HFFc6 (cell line): Measurements from ENCODE around the gene PNPLA1. TPM values are rescaled to one million over a fixed set of nuclear protein-coding genes. Genes with fewer than 3 reads are reported as not detected.
"Not testable (repeated sequence)": the region's sequence is repeated elsewhere in the genome, so short reads cannot be mapped to it uniquely, and the experiment has no call there.

Experiments
- DNase-seq: peaks from one replicate; pipeline ENCODE4 v3.0.0-alpha.2; 2018
- H3K27ac Mint-ChIP-seq: 2 replicates; pipeline ENCODE4 v1.8.0; 2020; ENCODE audit warnings: mild to moderate bottlenecking, mixed read lengths
- H3K27me3 Mint-ChIP-seq: 2 replicates; pipeline ENCODE4 v1.8.0; 2021; ENCODE audit warnings: mild to moderate bottlenecking, moderate library complexity, mixed read lengths; ENCODE audit not compliant: insufficient read depth
- H3K36me3 Mint-ChIP-seq: 2 replicates; pipeline ENCODE4 v1.8.0; 2021; ENCODE audit warnings: low read depth, mixed read lengths
- H3K4me1 Mint-ChIP-seq: 2 replicates; pipeline ENCODE4 v1.8.0; 2020; ENCODE audit warnings: low read depth, mixed read lengths
- H3K4me3 Mint-ChIP-seq: 2 replicates; pipeline ENCODE4 v1.8.0; 2020; ENCODE audit warnings: mild to moderate bottlenecking, moderate library complexity, mixed read lengths
- H3K9me3 Mint-ChIP-seq: 2 replicates; pipeline ENCODE4 v1.8.0; 2020; ENCODE audit warnings: mild to moderate bottlenecking, mixed read lengths
- CTCF ChIP-seq: fragments of 200-600 bp; sonication (generic); IDR thresholded peaks from 2 replicates; pipeline ENCODE4 v1.5.0; 2021; ENCODE audit warnings: antibody characterized with exemption, mild to moderate bottlenecking
- total RNA-seq, 6 experiments: library from RNA; stranded (reverse); fragmentation: NEBNext Ultra II Directional; extraction: Animal tissue kit (Norgen Biotek cat#: 25700); gene quantifications; 2 replicates in 1 of 6; 3 replicates in 5 of 6; pipeline ENCODE4 v1.2.3, GENCODE V29; 2021

PNPLA1 gene
- total RNA-seq, 6 experiments from 2014 or later = not detected

DNA sequence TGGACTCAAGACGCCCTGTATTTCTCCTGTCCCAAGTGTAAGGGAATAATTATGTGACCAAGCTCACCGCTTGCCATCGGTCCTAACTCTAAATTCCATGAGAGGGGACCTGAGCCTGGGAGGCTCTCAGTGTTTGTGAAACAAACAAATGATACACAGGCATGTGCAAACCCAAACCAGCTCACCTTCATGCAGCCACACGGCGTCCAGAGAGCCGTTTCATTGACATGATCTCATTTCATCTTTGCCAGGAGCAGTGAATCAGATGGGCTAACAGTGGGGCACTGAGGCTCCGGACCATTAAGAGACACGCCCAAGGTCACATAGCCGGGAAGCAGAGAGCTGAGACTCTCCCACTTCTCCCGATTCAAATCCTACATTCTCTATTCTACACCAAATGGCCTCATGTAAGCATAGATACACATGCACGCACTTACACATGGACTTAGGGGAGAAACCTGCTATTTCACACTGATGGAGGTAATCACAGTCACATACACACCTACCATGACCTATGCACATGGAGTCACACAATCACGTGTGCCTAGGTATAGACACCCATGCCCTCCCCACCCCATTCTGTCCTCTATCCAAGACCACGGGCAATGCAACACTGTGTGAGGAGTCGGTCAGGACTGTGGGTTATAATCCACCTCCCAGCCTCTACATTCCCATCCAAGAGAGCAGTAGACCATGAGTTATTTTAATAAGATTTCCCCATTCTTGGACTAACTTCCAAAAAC, 65.8 kb downstream of the PNPLA1 start:
- H3K27me3 Mint-ChIP-seq = peaks cover 74% of the 10 kb centered on the region
- H3K36me3 Mint-ChIP-seq = no peaks in the 10 kb centered on the region
- no peaks in the 10 kb centered on the region for H3K9me3 Mint-ChIP-seq
- H3K4me1 Mint-ChIP-seq = peaks cover 19% of the 10 kb centered on the region
- no peak overlapping the region for H3K27ac Mint-ChIP-seq
- H3K4me3 Mint-ChIP-seq = no peak overlapping the region
- no peak for DNase-seq
- no peak for TF ChIP-seq CTCF

GRCh38 chr6:36336208-36336710, 66.4 kb downstream of the PNPLA1 start:
- peaks cover 76% of the 10 kb centered on the region for H3K27me3 Mint-ChIP-seq
- no peak overlapping the region for H3K27ac Mint-ChIP-seq
- no peaks in the 10 kb centered on the region for H3K9me3 Mint-ChIP-seq
- no peak for DNase-seq
- no peak overlapping the region for H3K4me3 Mint-ChIP-seq
- no peak for TF ChIP-seq CTCF
- no peaks in the 10 kb centered on the region for H3K36me3 Mint-ChIP-seq
- peaks cover 23% of the 10 kb centered on the region for H3K4me1 Mint-ChIP-seq

DNA sequence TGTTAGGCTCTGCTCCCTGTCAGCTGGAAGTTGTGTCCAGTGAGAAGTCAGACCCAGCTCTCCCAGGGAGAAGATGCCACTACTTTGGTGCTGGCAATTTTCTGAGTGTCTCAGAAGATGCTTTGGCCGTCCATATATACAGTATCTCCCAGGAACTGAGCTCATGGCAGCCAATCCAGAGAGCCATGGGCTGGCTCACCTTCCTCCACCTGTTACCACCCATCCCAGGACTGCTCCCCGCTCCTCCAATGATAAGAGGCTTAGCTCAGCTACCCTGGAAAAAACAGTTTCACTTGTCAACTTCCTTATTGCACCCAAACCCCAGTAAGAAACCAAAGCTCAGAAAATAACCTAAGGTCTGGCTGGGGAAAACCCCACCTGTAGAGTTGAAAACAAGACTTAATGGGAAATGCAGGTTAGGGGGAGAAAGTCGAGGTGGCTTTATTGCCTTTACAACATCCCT, 67.0 kb downstream of the PNPLA1 start, which contains the start of gene BNIP5:
Gene BNIP5, minus strand, starts transcription at position 110 of the 463 bp plus-strand sequence. CDS start 6,198 bp downstream, outside the sequence.
- no peak for TF ChIP-seq CTCF
- Mint-ChIP-seq H3K27me3 (peaks cover 74% of the 10 kb centered on the region), H3K9me3 (no peaks in the 10 kb centered on the region), H3K36me3 (no peaks in the 10 kb centered on the region), H3K4me3 (no peak within 1 kb of the TSS), H3K27ac (no peak within 1 kb of the TSS), H3K4me1 (peaks cover 23% of the 10 kb centered on the region)
- no peak for DNase-seq

- H3K4me1 Mint-ChIP-seq = peaks cover 23% of the 10 kb centered on the region
- no peaks in the 10 kb centered on the region for H3K9me3 Mint-ChIP-seq
- no peaks in the 10 kb centered on the region for H3K36me3 Mint-ChIP-seq
- DNase-seq = no peak
- H3K4me3 Mint-ChIP-seq = no peak overlapping the region
- TF ChIP-seq CTCF = no peak
- H3K27me3 Mint-ChIP-seq = peaks cover 71% of the 10 kb centered on the region
- H3K27ac Mint-ChIP-seq = no peak overlapping the region
Measured at GRCh38 chr6:36337814-36338213, 68.0 kb downstream of the PNPLA1 start.

GRCh38 chr6:36338223-36338622, 68.4 kb downstream of the PNPLA1 start:
- H3K9me3 Mint-ChIP-seq, H3K4me3 Mint-ChIP-seq, H3K27ac Mint-ChIP-seq, DNase-seq, H3K36me3 Mint-ChIP-seq: not testable (repeated sequence)
- Mint-ChIP-seq H3K4me1 (peaks cover 23% of the 10 kb centered on the region), H3K27me3 (peaks cover 67% of the 10 kb centered on the region)

GRCh38 chr6:36339146-36339545, 69.3 kb downstream of the PNPLA1 start:
- Mint-ChIP-seq H3K4me3 (no peak overlapping the region), H3K36me3 (no peaks in the 10 kb centered on the region), H3K9me3 (no peaks in the 10 kb centered on the region), H3K27ac (no peak overlapping the region), H3K4me1 (peaks cover 20% of the 10 kb centered on the region), H3K27me3 (peaks cover 60% of the 10 kb centered on the region)
- TF ChIP-seq CTCF = no peak
- no peak for DNase-seq
